Tibial artery (tissue), 4 donors: ENCODE data around the gene NPAS4.

Experiments
- DNase-seq, 2 donors: peaks; one replicate each; pipeline ENCODE4 v3.0.0-alpha.2; 2019
- H3K27ac ChIP-seq, 2 donors: fragments of 200-600 bp; sonication (generic) in 1 of 2; 1 replicate in 1 of 2; 2 replicates in 1 of 2; pipeline ENCODE4 v1.5.1; 2018 to 2019; ENCODE audit warnings: mild to moderate bottlenecking in 1 of 2
- H3K27me3 ChIP-seq, 2 donors: fragments of 200-600 bp; sonication (generic) in 1 of 2; one replicate each; pipeline versions ENCODE4 v1.5.1 to v1.6.0; 2016 to 2019
- H3K36me3 ChIP-seq, 3 donors: fragments of 200-600 bp; sonication (generic) in 2 of 3; one replicate each; pipeline ENCODE4 v1.5.1; 2016 to 2019; ENCODE audit warnings: mild to moderate bottlenecking in 2 of 3
- H3K4me1 ChIP-seq, 4 donors: fragments of 200-600 bp; sonication (generic) in 2 of 4; 1 replicate in 3 of 4; 2 replicates in 1 of 4; pipeline ENCODE4 v1.5.1; 2016 to 2019
- H3K4me3 ChIP-seq, 2 donors: fragments of 200-600 bp; sonication (generic) in 1 of 2; 1 replicate in 1 of 2; 2 replicates in 1 of 2; pipeline ENCODE4 v1.5.1; 2018 to 2019; ENCODE audit warnings: mild to moderate bottlenecking in 2 of 2
- H3K9me3 ChIP-seq, 3 donors: fragments of 200-600 bp; sonication (generic) in 1 of 3; one replicate each; pipeline ENCODE4 v1.5.1; 2016 to 2019
- CTCF ChIP-seq, 2 experiments: fragments of 200-600 bp in 1 of 2; fragments of 450-650 bp in 1 of 2; IDR thresholded peaks; one replicate each; pipeline ENCODE4 v1.5.1; 2017 to 2019; ENCODE audit warnings: antibody characterized with exemption in 2 of 2, mild to moderate bottlenecking in 1 of 2, moderate library complexity in 1 of 2
- intact Hi-C: fragments of 100-400 bp; cut with DNase I; formaldehyde crosslinking; loops from one replicate; pipeline ENCODE4 v1.15.0; 2023; ENCODE audit warnings: low total_unique reads

The NPAS4 gene

DNA sequence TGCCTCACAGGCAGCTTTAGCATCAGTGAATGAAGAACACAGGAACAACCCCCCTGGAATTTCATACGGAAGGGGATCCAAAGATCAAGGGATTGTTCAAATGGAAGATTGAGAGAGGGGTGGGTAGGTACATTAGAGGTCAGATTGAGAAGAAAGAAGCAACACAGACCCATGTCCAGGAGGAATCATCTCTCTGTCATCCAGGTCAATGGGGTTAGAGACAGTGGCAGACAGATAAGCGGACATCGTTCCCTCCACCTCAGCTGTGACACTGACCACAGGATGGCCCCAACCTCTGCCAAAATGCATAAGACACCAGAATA, 1.9 kb upstream of the NPAS4 start:
- H3K27me3 ChIP-seq: peaks cover 0 to 3% of the 10 kb centered on the region in 2 donors
- intact Hi-C loops: no loop called here
- H3K27ac ChIP-seq: no peak overlapping the region

GRCh38 chr11:66419825-66420224, 1.0 kb upstream of the NPAS4 start:
- no peak for DNase-seq
- Histone ChIP-seq H3K27ac (no peak overlapping the region), H3K36me3 (peaks cover 20 to 26% (median 25%) of the 10 kb centered on the region in 3 donors), H3K27me3 (peaks cover 0 to 3% of the 10 kb centered on the region in 2 donors), H3K4me3 (no peak overlapping the region), H3K9me3 (no peaks in the 10 kb centered on the region), H3K4me1 (peaks cover 0 to 53% (median 39%) of the 10 kb centered on the region in 4 donors)
- intact Hi-C loops: loop anchor here (10.0 kb wide), 1 partner anchor 255 kb away; the partner anchor contains the start of gene RBM4B
- TF ChIP-seq CTCF (IDR thresholded peaks at IDR 0.05): no peak

More for the DNA sequence above, 1.9 kb upstream of the NPAS4 start:
- DNase-seq: no peak
- H3K9me3 ChIP-seq: no peaks in the 10 kb centered on the region
- peaks cover 12 to 18% (median 16%) of the 10 kb centered on the region in 3 donors for H3K36me3 ChIP-seq
- H3K4me3 ChIP-seq: no peak overlapping the region
- TF ChIP-seq CTCF (IDR thresholded peaks at IDR 0.05): no peak
- peaks cover 0 to 58% (median 40%) of the 10 kb centered on the region in 4 donors for H3K4me1 ChIP-seq

GRCh38 chr11:66421492-66422205, 814 bp downstream of the NPAS4 start:
- intact Hi-C loops: loop anchor here (10.0 kb wide), 1 partner anchor 253 kb away; the partner anchor contains the start of gene RBM4B

GRCh38 chr11:66426314-66426713, 5.5 kb downstream of the NPAS4 start:
- H3K9me3 ChIP-seq: no peaks in the 10 kb centered on the region
- no peak for DNase-seq
- H3K27me3 ChIP-seq: no peaks in the 10 kb centered on the region
- H3K4me1 ChIP-seq: peaks cover 0 to 2% (median under 1%) of the 10 kb centered on the region in 4 donors
- peaks cover 27 to 52% (median 36%) of the 10 kb centered on the region in 3 donors for H3K36me3 ChIP-seq
- intact Hi-C loops: loop anchor here (10.0 kb wide), 1 partner anchor 248 kb away; the partner anchor contains the start of gene RBM4B
- no peak for TF ChIP-seq CTCF (IDR thresholded peaks at IDR 0.05)
- no peak overlapping the region for H3K27ac ChIP-seq
- no peak overlapping the region for H3K4me3 ChIP-seq

More at GRCh38 chr11:66421492-66422205, 814 bp downstream of the NPAS4 start:
- Histone ChIP-seq H3K9me3 (no peaks in the 10 kb centered on the region), H3K27ac (no peak overlapping the region), H3K27me3 (peaks cover 0 to 3% of the 10 kb centered on the region in 2 donors), H3K36me3 (peaks cover 27 to 43% (median 35%) of the 10 kb centered on the region in 3 donors), H3K4me1 (peaks cover 0 to 48% (median 39%) of the 10 kb centered on the region in 4 donors), H3K4me3 (no peak overlapping the region)
- DNase-seq: peak; percentile 90 to 95
- no peak for TF ChIP-seq CTCF (IDR thresholded peaks at IDR 0.05)

DNA sequence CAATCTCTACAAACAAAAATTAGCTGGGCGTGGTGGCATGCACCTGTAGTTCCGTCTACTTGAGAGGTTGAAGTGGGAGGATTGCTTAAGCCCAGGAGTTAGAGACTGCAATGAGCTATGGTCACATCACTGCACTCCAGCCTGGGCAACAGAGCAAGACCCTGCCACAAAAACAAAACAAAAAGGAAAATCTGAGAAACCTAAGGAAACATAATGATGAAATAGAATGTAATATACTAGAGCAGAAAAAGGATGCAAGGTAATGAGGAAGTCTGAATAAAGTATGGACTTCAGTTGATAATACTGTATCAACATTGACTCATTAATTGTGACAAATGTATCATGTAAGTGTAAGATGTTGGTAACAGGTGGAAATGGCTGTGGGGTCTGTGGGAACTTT, 8.1 kb downstream of the NPAS4 start:
- H3K4me1 ChIP-seq: no peaks in the 10 kb centered on the region
- no peaks in the 10 kb centered on the region for H3K9me3 ChIP-seq
- H3K27ac ChIP-seq: no peak overlapping the region
- no peak for DNase-seq
- H3K27me3 ChIP-seq: no peaks in the 10 kb centered on the region
- peaks cover 19 to 59% (median 32%) of the 10 kb centered on the region in 3 donors for H3K36me3 ChIP-seq
- intact Hi-C loops: loop anchor here (10.0 kb wide), 1 partner anchor 246 kb away; the partner anchor contains the start of gene RBM4B
- no peak for TF ChIP-seq CTCF (IDR thresholded peaks at IDR 0.05)
- H3K4me3 ChIP-seq: no peak overlapping the region
